Upper lobe of left lung (tissue), 6 donors: ENCODE data around the gene HAAO. TPM values are rescaled to one million over a fixed set of nuclear protein-coding genes. Genes with fewer than 3 reads are reported as not detected.

Experiments
- ATAC-seq, 2 donors: fragments of 200-7000 bp; cut with Tn5 transposase; one replicate each; pipeline ENCODE4 v1.9.1; 2022; ENCODE audit warnings: mild to moderate bottlenecking in 2 of 2, moderate library complexity in 2 of 2; ENCODE audit not compliant: low FRiP score in 2 of 2
- DNase-seq, 2 donors: peaks; one replicate each; pipeline ENCODE4 v3.0.0-alpha.2; 2019 to 2020
- H3K27ac ChIP-seq, 4 donors: fragments of 200-600 bp; sonication (generic); one replicate each; pipeline ENCODE4 v1.5.1; 2016 to 2019
- H3K27me3 ChIP-seq, 4 donors: fragments of 200-600 bp; sonication (generic); one replicate each; pipeline ENCODE4 v1.5.1; 2017 to 2019
- H3K36me3 ChIP-seq, 4 donors: fragments of 200-600 bp; sonication (generic); one replicate each; pipeline ENCODE4 v1.5.1; 2016 to 2019
- H3K4me1 ChIP-seq, 4 donors: fragments of 200-600 bp; sonication (generic); one replicate each; pipeline ENCODE4 v1.5.1; 2018 to 2019
- H3K4me3 ChIP-seq, 4 donors: fragments of 200-600 bp; sonication (generic); one replicate each; pipeline ENCODE4 v1.5.1; 2017 to 2019; ENCODE audit warnings: mild to moderate bottlenecking in 2 of 4, moderate library complexity in 1 of 4
- H3K9me3 ChIP-seq, 4 donors: fragments of 200-600 bp; sonication (generic); one replicate each; pipeline ENCODE4 v1.5.1; 2018 to 2019
- EP300 ChIP-seq, 4 donors: sonication (generic); formaldehyde crosslinking; IDR thresholded peaks; one replicate each; pipeline ENCODE4 v1.5.1; 2017; ENCODE audit warnings: antibody characterized with exemption in 4 of 4, control low read depth in 2 of 4
- POLR2A ChIP-seq, 4 donors: fragments of 450-650 bp; IDR thresholded peaks; one replicate each; pipeline ENCODE4 v1.5.1; 2016 to 2017; ENCODE audit warnings: antibody characterized with exemption in 4 of 4, mild to moderate bottlenecking in 2 of 4
- POLR2AphosphoS5 ChIP-seq, 2 donors: sonication (generic); formaldehyde crosslinking; IDR thresholded peaks; one replicate each; pipeline ENCODE4 v1.5.1; 2017; ENCODE audit warnings: antibody characterized with exemption in 2 of 2
- WGBS, 2 donors: methylation state at CpG; one replicate each; pipeline ENCODE4 v1.1.5; 2017 to 2018; 5-methylcytosine and 5-hydroxymethylcytosine counted together
- total RNA-seq, 6 donors: library from RNA; depleted of rRNA in 4 of 6; stranded (reverse); fragments of >200 nt in 4 of 6; gene quantifications; one replicate each; pipeline versions ENCODE4 v1.1.0 to v1.2.1, GENCODE V29; 2016 to 2021
- TF ChIP-seq, protein P1 (sequence below), 6 experiments: fragments of 450-650 bp in 4 of 6; fragments of 200-600 bp in 2 of 6; sonication (generic) in 2 of 6; IDR thresholded peaks; one replicate each; pipeline ENCODE4 v1.5.1; 2016 to 2019; ENCODE audit warnings: antibody characterized with exemption in 6 of 6
- donor health status: DM: no; HTN: no; CAD: no; lungs with moderate emphysema.
- donor health status: DM: no; HTN: yes; CAD: no; lungs with severe emphysema.

HAAO gene
- total RNA-seq, 6 donors from 2014 or later, result 1.8 to 9.4 (median 7.1) TPM

DNA sequence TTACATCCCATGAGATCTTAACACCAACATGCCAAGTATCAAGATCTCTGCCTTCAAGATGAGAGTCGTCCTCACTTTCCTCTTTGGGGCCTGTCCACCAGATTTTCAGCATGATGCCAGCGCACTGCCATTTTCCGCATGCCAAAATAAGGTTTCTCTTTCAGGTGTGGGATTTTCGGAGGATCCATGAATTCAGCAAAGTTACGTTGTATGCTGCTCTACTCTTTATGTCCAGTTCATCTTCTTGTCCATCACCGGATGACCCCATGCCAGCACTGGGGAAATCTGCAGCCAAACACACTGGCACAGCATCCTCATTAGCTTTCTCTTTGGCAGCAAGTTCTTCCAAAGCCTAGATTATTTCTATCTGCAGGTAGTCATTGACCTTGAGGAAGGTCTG lies 4.9 kb upstream of the HAAO start:
- H3K4me3 ChIP-seq, result no peak overlapping the region
- H3K4me1 ChIP-seq, result peaks cover 2 to 10% (median 5%) of the 10 kb centered on the region in 4 donors
- TF ChIP-seq, protein P1, sequence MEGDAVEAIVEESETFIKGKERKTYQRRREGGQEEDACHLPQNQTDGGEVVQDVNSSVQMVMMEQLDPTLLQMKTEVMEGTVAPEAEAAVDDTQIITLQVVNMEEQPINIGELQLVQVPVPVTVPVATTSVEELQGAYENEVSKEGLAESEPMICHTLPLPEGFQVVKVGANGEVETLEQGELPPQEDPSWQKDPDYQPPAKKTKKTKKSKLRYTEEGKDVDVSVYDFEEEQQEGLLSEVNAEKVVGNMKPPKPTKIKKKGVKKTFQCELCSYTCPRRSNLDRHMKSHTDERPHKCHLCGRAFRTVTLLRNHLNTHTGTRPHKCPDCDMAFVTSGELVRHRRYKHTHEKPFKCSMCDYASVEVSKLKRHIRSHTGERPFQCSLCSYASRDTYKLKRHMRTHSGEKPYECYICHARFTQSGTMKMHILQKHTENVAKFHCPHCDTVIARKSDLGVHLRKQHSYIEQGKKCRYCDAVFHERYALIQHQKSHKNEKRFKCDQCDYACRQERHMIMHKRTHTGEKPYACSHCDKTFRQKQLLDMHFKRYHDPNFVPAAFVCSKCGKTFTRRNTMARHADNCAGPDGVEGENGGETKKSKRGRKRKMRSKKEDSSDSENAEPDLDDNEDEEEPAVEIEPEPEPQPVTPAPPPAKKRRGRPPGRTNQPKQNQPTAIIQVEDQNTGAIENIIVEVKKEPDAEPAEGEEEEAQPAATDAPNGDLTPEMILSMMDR (IDR thresholded peaks at IDR 0.05), result no peak
- TF ChIP-seq POLR2A (IDR thresholded peaks at IDR 0.05) (no peak), EP300 (IDR thresholded peaks at IDR 0.05) (no peak), POLR2AphosphoS5 (IDR thresholded peaks at IDR 0.05) (no peak)
- no peaks in the 10 kb centered on the region for H3K36me3 ChIP-seq
- 80 to 87% methylated on average over 6 of the region's 6 CpGs for WGBS, 2 donors
- DNase-seq, result no peak
- no peaks in the 10 kb centered on the region for H3K27me3 ChIP-seq
- no peaks in the 10 kb centered on the region for H3K9me3 ChIP-seq
- H3K27ac ChIP-seq, result no peak overlapping the region
- ATAC-seq, result no peak

DNA sequence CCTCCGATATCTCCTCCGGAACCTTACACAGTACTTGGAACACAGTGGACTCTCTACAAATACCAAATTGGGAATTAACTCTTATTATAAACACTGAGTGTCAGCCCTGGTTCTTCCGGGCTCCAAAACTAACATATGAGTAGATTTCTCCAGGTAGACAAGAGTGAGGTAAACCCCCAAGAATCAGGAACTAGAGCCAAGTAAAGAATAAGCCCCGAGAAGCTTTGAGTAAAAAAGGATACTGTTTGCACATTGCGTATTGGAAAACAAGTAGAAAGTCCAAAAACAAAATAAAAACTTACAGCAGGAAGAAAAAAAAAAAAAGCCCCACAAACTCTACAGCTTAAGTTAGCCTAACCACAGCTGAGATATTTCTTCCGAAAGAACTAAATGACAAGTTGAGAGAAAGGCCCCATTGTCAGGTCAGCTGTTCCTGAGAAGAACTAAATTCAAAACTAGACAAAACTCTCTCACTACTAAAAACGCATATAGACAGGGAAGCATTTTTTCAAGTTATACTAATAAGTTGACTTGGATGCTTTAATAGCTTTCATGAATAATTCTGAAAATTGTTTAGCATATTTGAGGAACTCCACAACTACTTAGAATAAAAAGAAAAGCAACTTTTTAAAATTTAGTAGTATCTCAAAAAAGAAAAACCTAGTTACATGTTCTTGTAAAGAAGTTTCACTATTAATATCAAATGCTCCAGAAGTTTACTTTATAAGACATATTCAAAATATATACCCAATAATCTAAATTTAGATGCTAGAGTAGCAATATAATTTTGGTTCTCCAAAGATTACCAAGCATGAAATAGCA lies 4.3 kb upstream of the HAAO start:
- H3K4me1 ChIP-seq, result peaks cover 6 to 17% (median 11%) of the 10 kb centered on the region in 4 donors
- ATAC-seq, result no peak
- no peaks in the 10 kb centered on the region for H3K36me3 ChIP-seq
- peak overlapping the region in 1 of 4 donors; percentile 12 for H3K27ac ChIP-seq
- WGBS, 2 donors, result 72% methylated on average over 7 of the region's 7 CpGs
- H3K27me3 ChIP-seq, result no peaks in the 10 kb centered on the region
- H3K9me3 ChIP-seq, result no peaks in the 10 kb centered on the region
- no peak for TF ChIP-seq EP300 (IDR thresholded peaks at IDR 0.05)
- DNase-seq, result no peak
- H3K4me3 ChIP-seq, result no peak overlapping the region

DNA sequence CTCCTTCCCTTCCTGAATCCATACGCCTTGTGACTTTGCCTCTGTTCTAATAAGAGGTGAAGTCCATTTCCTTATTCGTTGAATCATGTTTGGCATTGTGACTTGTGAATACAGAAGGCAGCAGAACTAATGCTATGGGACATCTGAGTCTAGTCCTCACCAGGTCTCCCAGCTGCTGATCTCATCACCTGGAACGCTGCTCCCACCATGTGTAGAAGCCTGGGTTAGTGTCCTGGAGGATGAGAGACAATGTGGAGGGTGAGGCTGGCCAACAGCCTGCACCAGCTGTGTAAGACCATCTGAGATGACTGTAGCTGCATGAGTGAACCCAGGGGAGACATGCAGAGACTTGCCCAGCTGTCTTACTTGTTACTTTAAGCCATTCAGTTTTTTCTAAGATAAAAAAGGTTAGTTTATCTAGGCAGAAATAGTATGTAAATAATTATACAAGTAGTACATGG lies 3.5 kb upstream of the HAAO start:
- Histone ChIP-seq H3K9me3 (no peaks in the 10 kb centered on the region), H3K4me3 (no peak overlapping the region), H3K4me1 (peaks cover 9 to 20% (median 14%) of the 10 kb centered on the region in 4 donors), H3K27me3 (no peaks in the 10 kb centered on the region), H3K27ac (peak overlapping the region in 2 of 4 donors; percentile 3 to 12), H3K36me3 (no peaks in the 10 kb centered on the region)
- TF ChIP-seq POLR2AphosphoS5 (IDR thresholded peaks at IDR 0.05) (no peak), POLR2A (IDR thresholded peaks at IDR 0.05) (no peak), EP300 (IDR thresholded peaks at IDR 0.05) (no peak)
- WGBS, 2 donors, result 50 to 67% methylated on average over 3 of the region's 3 CpGs
- no peak for DNase-seq
- ATAC-seq, result no peak

DNA sequence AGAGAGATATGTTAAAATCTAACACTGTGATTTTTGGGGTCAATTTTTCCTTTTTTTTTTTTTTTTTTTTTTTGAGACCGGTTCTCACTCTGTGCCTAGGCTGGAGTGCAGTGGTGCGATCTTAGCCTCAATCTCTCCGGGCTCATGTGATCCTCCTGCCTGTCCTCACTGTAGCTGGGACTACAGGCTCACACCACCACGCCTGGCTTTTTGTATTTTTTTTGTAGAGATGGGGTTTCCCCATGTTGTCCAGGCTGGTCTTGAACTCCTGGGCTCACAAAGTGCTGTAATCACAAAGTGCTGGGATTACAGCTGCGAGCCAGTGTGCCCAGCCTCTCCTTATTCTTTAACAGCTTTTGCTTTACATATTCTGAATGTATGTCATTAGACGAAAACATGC lies 2.9 kb upstream of the HAAO start:
- WGBS, 2 donors, result 91 to 94% methylated on average over 6 of the region's 6 CpGs
- no peak for ATAC-seq
- TF ChIP-seq, protein P1 (IDR thresholded peaks at IDR 0.05), result no peak
- TF ChIP-seq POLR2AphosphoS5 (IDR thresholded peaks at IDR 0.05) (no peak), EP300 (IDR thresholded peaks at IDR 0.05) (no peak), POLR2A (IDR thresholded peaks at IDR 0.05) (no peak)
- Histone ChIP-seq H3K4me3 (no peak overlapping the region), H3K4me1 (peaks cover 9 to 20% (median 14%) of the 10 kb centered on the region in 4 donors), H3K36me3 (no peaks in the 10 kb centered on the region), H3K27me3 (no peaks in the 10 kb centered on the region), H3K27ac (no peak overlapping the region), H3K9me3 (no peaks in the 10 kb centered on the region)
- no peak for DNase-seq

DNA sequence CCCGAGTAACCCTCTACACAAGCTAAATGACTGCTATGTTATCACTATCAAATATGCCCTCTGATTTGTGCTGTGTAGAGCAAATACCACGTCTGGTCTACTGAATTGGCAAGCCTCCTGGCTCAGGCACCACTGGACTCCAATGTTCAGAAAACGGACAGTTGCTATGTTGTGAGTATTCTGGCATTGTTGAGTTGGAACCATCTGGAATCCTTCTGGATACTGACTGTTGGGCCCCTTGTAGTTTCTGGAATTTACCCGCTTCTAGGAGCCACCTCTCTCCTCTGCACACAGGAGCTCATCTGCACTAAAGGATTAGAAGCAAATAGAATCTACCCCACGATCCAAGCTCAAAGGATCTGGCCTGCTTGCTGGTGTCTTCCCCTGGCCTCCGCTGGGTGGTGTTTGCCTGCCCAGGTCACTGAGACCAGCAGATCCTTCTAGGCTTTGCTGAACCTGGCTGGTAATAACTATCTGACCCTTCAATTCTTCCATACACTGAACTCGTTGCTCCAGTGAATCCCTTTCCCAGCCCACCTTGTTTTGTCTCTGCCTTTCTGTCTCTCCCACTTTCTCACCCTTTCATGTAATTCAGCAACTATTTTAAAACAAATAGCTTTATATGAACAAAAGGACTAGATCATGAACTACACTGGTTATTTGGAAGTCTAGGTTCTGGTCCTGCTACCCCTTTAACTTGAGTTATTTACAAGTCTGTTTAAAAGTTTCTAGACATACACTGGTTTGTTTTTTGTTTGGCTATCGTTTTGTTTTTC lies 2.1 kb upstream of the HAAO start:
- ATAC-seq (no peak), DNase-seq (no peak)
- no peaks in the 10 kb centered on the region for H3K9me3 ChIP-seq
- 69 to 85% methylated on average over 8 of the region's 8 CpGs for WGBS, 2 donors
- peaks cover 9 to 20% (median 14%) of the 10 kb centered on the region in 4 donors for H3K4me1 ChIP-seq
- TF ChIP-seq POLR2A (IDR thresholded peaks at IDR 0.05) (no peak), POLR2AphosphoS5 (IDR thresholded peaks at IDR 0.05) (no peak), EP300 (IDR thresholded peaks at IDR 0.05) (no peak)
- TF ChIP-seq, protein P1 (IDR thresholded peaks at IDR 0.05), result no peak
- H3K27ac ChIP-seq, result peak overlapping the region in 2 of 4 donors; percentile 31 to 72
- no peaks in the 10 kb centered on the region for H3K27me3 ChIP-seq
- no peaks in the 10 kb centered on the region for H3K36me3 ChIP-seq
- no peak overlapping the region for H3K4me3 ChIP-seq
